Muscle of back (tissue), 11 donors: ENCODE measurements around the gene SLC2A6. TPM values are rescaled to one million over a fixed set of nuclear protein-coding genes. Genes with fewer than 3 reads are reported as not detected.

Experiments
- DNase-seq, 3 donors: peaks; one replicate each; pipeline versions ENCODE4 v3.0.0 to v3.0.0-alpha.2; 2013
- polyA plus RNA-seq, 10 donors: library from polyadenylated mRNA; unstranded; fragments of 120-200 nt; gene quantifications; one replicate each; pipeline ENCODE4 v1.2.1, GENCODE V29; 2013; ENCODE audit not compliant: insufficient read length in 10 of 10

SLC2A6 gene
- polyA plus RNA-seq, 10 donors: 0.76 to 1.5 (median 1.00) TPM

DNA sequence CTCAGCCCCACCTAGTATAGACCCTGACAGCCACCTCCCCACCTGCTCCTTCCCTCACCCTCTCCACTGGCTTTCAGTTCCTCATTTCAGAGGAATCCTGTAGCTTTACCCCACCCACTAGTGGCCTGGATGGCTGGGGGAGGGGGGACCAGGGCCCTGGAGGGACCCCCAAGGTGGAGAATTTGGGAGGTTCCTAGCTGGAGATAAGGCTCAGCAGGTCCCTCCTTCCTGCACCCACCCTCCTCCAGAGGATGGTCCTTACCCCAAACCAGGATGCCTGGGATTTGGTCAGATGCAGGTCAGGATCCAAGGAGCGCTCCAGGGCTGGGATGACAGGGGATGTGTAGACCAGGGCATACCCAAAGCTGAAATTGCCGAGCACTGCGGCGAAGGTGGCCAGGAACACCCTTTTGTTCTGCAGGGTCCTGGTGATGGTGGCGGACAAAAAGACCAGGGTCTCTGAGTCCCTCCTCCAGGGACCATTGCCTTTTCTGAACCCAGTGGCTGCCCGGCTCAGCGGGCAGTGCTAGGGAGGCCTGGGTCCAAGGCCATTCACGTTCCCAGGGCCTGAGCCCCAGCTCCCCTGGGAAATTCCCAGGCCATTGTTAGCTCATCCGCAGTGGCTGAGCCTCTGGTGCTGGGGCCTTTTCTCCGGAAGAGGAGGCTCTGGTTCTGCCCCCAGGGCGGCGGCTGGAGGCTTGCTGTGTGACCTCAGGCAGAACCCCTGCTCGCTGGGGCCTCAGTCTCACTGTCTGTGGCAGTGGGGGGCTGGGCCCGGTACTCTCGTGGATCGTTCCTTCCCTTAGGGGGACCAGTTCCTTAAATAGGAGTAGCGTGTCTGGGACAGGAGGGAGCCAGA, 678 bp downstream of the SLC2A6 start:
- DNase-seq: no peak

DNA sequence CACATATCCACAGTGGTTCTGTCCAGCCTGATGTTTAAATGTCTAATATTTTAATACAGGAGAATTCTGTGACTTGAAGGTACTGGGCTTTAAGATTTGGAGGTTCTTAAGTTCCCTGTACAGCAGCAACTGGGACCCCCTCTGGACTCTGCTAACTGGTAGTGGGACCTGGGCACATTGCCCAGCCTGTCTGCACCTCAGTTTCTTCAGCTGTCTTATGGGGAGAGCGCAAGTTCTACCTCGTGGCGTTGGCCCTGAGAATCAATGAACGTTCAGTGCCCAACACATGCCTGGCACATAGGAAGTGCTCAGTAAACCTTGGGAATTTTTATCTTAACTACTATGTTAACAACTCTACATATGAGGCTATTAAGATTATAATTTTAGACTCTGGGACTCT, 1.4 kb downstream of the SLC2A6 start:
- DNase-seq: no peak

DNA sequence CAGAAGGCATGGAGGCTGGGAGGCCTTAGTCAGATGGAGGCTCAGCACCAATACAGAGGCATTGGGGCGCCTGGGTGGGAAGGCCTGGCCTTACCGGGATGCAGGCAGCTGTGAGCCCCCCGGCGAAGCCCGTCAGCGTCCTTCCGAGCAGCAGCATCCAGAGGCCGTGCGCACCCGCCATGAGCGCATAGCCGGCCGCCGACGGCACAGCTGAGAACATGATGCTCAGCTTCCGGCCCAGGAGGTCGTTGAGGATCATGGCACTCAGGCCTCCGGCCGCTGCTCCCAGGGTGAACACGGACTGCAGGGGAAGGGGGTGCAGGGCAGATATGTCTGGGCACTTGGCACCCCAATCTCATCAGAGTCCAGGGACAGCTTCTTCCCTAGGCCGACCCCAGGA, 2.0 kb downstream of the SLC2A6 start:
- no peak for DNase-seq

DNA sequence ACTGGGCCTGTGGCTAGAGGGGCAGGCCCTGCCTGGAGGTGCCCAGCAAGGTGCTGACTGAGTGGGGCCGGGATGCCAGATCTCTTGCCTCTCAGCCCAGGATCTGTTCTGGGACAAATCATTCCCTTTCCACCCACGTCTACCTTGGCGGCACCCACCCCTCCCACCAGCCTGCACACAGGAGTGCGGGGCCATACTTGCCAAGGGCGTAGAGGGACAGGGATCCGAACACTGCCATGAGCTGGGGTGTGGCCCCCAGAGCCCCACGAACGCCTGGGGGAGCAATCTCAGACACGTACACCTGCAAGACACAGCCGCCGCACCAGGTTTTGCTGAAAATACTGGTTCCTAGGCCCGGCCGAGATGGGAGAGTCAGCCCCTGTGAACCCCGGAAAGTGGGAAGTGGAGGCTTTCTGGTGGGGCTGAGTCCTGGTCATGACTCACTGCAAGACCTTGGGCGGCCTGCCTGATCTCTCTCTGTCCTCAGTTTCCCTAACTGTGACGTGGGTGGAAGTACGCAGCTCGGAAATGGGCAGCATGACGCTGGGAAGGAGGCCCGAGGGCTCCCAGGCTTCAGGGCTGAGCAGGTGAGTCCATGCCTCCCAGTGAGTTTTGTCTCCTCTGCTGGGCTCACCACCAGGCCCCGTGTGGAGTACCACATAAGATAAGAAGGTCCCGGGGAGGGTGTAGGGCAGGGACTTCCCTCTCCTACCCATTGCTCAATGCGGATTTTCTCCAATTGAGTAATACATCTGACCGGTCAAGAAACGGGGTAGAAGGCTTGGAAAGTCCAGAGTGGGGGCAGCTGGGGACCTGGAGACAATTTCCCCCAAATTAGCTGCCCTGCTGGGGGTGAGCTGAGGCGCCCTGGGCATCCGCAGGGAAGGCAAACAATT, 2.6 kb downstream of the SLC2A6 start:
- DNase-seq: no peak

DNA sequence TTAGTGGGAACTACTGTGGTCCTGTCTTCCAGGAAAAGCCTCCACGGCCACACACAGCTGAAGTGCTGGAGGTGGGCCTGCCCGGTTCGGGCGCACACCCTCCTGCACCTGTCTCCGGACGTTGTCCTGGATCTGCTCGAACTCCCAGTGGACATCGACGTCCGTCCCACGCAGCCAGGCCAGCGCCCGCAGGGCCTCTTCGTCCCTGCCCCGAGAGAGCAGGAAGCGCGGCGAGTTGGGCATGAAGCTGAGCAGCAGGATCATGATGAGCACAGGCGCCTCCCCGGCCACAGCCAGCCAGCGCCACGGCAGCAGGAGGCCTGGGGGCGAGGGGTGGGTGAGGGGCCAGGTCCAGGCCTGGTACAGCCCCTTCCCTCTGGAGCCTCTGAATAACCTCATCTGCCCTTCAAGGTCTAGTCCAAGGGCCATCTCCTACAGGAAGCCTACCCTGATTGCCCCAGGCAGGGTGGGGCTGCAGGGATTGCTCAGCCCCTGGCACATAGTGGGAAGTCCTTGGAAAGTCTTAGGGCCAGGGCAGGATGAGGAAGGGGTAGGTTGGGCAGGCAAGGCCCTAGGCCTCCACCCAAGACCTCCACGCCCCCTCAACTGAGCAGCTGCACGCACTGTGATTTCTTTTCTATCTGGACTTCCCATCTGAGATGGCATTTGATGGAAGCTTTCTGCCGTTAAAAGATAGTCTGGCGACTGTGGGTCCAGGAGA, 3.4 kb downstream of the SLC2A6 start:
- no peak for DNase-seq

DNA sequence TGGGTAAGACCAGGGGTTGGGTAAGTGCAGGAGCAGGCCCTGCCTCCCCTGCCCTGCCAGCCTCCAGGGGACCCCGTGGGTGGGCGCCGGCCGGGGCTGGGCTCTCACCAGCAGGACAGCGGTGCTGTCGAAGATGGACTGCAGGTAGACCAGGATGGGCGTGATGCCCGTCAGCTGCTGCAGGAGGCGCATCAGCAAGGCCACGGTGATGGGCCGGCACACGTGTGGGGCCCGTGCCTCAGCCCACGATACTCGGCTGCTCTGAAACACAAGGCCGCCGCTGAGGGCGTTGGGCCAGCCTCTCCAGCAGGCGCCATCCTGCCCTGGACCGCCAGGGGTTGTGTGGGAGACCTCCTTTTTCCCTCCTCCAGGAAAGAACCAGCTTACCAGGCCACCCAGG, 4.0 kb downstream of the SLC2A6 start:
- DNase-seq: no peak

DNA sequence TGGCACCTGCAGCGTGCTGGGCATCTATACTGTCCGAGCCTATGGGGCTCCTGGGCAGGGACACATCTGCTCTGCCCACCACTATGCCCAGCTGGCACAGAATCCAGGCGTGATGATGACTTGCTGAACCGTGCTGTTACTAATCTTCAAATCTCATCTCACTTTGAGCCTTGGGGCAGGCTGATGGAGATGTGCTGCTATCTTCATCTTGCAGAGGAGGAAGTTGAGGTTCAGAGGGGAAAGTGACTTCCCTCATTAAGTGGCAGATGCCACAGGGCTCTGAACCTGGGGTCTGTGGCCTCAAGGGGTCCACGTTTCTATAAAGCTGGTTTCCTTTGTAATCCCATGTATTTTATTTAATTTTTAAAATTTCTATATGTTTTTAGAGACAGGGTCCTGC, 4.7 kb downstream of the SLC2A6 start:
- DNase-seq: no peak

DNA sequence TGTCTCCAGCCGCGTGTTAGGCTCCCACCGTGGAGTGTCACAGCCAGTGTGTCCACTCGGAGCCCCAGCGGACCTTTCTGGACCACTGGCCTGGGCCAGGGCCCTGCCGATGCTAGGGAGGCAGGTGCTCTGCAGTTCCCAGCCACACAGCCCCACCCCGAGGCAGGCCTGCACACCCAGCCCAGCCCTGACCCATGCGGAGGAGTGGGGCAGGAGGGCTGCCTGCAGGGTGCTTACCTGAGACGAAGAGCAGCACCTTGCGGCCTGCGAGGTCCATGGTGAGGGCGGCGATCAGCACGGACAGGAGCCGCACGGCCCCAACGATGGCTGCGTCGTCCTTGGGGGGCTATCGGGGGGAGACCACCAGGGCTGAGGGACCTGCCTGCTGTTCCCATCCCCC, 5.2 kb downstream of the SLC2A6 start:
- no peak for DNase-seq

DNA sequence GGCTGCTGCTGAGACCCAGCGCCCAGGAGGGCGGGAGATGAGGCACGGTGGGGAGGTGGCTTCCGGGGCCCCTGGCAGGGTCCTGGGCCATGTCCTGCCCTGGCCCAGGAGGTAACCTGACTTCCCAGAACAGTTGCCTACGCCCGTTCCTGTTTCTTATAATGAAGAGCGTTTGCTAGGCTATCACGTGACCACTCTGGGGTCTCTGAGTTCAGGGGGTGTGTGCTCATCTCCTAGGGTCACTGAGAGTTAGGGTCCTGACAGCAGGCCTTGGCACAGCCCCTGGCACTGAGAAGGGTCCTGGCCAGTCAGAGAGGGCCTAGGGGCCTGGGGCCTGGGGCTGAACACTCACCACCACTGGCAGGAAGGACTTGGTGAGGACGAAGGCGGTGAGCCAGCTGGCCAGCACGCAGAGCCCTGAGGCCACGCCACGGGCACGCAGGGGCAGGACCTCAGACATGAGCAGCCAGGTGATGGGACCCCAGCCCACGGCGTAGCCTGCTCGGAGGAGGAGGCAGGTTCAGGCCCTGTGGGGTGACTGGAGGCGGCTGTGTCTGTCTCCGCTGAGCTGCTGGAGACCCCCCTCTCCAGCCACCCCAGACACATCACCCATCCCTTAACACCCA, 6.0 kb downstream of the SLC2A6 start:
- DNase-seq: no peak

DNA sequence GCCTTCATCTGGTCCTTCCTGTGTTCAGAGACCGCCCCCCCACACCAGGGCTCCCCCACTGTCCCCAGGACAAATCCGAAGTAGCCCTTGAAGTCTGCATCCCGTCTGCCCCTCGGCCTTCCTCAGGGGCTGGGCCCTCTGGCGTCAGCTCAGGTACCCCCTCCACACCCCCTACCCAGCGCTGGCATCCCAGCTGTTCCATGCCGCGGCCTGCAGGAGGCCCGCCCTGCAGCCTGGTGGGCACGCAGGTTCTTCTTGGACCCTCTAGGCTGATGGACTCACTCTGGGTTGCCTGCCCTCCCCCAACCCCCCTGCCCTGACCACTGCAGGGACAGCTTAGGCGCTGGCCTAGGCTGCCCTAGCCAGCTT, 6.6 kb downstream of the SLC2A6 start:
- no peak for DNase-seq

DNA sequence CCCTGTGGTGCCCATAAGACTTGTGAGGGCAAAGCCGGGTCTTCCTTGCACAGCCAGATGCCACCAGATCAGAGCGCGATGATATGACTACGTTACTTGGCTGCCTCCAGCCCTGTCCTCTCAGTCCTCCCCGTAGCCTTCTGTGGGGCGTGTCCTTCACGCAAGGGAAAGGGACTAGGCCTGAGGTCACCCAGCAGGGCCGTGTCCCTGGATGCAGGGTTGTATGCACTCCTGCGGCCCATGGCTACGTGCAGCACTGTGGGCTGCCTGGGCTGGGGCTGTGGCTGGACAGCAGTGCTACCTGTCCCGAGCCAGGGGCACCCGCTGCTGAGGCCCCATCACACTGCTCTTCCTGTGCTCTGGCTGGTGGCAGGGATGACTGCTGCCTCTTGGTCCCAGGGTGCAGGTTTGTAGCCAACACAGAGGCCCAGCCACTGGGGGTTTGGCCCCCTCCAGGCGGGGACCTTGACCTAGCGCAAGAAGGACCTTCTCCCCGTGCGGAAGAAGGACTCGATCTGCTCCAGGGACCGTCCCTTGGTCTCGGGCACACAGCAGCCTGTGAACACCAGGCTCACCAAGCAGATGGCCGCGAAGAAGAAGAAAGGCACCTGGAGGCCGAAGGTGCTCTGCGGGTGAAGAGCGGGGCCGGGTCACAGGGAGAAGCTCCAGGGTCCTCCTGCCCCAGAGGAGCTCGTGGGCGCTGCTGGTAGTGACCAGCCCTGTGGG, 7.2 kb downstream of the SLC2A6 start:
- DNase-seq: no peak

DNA sequence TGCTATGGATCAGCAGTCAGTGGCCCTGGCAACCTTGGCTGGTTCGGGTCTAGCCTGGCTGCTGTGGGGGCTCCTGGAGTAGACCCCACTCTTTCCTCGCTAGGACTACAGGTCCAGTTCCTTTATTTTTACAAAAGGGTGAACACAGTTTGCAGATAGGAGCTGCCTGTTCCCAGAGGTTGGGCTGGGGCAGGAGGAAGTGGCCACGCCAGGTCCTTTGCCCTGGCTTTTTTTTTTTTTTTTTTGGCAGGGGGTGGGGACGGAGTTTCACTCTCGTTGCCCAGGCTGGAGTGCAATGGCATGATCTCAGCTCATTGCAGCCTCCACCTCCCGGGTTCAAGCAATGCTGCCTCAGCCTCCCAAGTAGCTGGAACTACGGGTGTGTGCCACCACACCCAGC, 7.9 kb downstream of the SLC2A6 start:
- DNase-seq: no peak

DNA sequence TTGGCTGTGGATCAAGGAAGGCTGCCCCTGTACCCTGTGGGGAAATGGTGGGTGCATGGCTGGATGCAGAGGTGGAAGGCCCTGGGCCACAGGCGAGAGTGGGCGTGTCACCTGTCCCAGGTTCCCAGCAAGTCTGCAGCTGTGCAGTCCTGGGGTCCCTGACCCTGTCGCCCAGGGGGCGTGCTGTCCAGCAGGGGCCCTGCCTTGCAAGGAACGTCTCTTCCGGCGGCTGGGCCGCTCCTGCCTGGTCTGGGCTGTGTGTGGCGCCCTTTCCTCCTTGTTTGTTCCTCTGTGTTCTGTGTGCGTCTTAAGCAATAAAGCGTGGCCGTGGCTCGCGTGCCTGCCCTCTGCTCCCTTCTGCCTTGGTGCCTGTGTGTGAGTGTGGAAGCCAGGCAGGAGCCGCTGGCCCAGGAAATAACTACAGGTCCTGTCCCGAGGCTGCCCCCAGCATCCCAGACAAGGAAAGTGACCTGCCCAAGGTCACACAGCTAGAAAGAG, 8.4 kb downstream of the SLC2A6 start:
- no peak for DNase-seq

DNA sequence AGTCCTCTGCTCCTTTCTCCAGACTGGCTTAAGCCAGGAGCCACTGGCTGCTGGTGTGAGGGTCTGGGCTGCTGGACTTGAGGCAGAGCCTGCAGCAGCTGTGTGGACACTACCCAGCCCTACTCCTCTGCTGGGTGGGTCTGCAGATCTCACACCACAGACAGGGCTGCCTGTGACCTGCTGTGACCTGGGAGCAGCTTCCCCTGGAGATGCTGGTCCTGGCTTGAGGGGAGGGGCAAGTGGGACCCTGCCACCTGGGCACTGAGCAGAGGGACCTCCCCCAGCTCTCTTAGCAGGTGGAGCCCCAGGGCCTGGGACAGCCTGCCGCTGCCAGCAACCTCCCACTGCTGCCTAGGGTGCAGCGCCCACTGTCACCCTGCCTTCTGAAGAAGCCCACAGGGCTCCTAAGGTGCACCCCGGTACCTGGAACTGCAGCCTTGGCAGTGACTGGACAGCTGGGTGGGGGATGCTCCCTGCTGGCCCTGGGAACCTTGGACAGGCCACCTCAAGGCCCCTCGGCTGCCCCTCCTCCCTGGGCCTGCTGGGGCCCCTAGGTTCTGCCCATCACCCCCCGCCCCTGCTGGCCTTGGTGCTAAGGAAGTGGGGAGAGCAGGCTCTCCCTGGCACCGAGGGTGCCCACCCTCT, 10.0 kb downstream of the SLC2A6 start:
- no peak for DNase-seq

DNA sequence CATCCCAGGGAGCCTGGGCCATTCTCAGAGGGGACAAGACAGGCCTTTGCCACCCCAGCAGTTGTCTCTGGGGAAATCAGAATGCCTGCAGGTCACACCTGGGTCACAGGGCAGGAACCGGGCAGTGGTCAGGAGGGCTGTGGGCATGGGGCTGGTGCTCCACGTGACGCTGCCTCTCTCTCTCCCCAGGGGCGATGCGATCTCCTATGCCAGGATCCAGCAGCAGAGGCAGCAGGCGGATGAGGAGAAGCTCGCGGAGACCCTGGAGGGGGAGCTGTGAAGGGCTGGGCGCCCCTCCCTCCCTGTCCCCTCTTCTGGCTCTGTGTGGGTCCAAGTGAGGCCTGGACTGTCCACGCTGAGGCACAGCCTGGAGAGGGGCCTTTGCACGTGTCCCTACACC, 10.5 kb downstream of the SLC2A6 start:
- no peak for DNase-seq

DNA sequence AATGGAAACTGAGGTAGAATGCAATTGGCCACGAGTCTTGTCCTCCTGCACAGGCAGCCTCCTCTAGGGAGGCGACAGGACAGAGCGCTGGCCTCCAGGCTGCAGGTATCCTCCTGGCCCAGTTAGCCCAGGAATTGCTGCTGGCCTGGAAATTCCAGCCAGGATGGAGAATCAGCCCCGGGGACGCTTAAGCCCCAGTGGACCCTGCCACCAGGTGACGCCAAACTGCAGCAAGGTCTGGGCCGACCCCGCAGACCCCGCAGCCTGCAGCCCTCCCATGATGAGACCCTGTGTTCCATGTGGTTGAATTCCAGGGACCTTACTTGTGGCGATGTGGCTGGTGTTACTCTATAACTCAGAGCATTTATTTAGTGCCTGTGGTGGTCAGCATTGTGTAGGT, 11.8 kb downstream of the SLC2A6 start:
- DNase-seq: no peak

DNA sequence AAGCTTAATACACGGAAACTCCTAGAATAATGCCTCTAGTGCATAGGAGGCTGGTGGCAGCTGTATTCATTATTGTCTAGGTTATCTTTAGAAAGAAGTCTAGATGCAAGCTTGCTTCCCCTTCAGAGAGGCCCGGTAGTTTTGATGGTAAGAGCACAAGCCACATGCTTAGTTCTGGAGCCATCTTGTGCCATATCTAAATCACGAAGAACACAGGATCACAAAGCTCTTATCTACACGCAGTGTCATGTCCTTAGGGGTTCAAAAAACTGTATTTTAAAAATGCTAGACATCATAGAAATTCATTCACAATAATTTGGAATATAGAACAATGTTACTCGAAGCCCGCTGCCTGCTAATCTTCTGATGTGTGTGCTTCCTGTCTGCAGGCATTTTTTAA, 12.9 kb downstream of the SLC2A6 start:
- no peak for DNase-seq

DNA sequence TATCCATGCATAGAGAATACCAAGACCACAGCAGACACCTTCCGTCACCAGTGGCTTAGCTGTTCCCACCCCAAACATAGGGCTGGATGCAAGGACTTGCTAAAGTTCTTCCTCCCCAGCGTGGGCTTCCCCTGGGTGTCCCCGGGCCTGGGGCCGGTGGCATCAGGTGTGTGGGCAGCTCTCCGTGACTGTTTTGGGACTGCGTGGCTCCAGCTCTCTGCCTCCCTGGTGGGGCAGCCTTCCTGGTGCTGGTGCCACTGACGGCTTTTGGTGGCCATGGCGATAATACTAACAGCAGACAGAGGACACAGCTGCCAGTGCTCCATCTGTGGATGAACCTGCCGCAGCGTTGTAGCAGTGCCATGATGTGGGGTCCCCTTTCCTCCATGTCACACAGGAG, 14.3 kb downstream of the SLC2A6 start:
- DNase-seq: no peak

DNA sequence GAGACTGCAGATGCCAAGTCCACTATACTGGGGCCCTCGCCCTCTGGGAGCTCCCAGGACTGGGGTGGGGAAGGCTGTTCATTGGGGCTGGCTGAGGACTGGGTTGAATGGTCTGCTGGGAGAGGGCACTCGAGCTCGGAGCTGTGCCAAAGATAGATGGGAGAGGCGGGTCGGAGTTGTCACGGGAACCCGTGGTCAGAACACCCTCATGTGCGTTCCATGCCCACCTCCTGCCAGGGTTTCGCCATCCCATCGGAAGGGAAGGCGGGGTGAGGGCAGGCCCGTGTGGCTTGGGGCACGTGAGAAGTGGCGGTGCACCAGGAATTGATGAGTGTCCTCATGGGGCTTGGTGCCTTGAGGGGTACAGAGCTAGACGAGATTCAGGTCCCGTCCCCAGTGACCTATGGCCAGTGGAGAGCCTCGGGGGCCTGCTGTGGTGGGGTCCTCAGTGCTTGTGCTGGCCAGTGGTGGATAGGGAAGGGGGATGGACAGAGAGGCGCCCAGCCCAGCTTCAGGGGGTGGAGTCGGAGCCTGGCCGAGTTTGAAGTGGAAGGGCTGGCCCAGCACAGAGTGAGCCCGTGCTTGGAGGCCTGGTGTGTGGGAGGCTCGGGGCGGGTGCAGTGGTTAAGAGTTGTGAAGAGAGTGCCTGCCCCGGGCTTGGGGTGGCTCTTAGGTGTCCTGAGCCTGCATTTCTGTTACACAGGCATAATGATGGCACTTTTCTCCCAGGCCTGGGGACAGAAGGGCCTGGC, 14.9 kb downstream of the SLC2A6 start:
- no peak for DNase-seq
